ENCODE measurements around the gene LAMB3. TPM values are rescaled to one million over a fixed set of nuclear protein-coding genes. Genes with fewer than 3 reads are reported as not detected.

The LAMB3 gene
- total RNA-seq, 4 donors from 2014 or later = 2.5 to 69.9 (median 6.3) TPM

DNA sequence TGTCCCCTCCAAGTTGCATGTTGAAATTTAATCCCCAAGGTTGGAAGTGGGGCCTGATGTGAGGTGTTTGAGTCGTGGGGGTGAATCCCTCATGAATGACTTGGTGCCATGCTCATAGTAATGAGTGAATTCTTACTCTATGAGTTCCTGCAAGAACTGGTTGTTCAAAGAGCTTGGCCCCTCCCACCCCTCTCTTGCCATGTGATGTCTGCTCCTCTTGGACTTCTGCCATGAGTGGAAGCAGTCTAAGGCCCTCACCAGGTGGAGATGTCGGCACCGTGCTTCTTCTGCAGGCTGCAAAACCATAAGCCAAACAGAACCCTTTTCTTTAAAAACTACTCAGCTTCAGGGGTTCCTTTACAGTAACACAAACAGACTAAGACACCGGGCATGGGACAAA, 37.3 kb upstream of the LAMB3 start:
- DNase-seq (ENCODE audit: low spot score) (no peak), ATAC-seq (ENCODE audit: low FRiP score) (no peak)
- TF ChIP-seq, protein P1, sequence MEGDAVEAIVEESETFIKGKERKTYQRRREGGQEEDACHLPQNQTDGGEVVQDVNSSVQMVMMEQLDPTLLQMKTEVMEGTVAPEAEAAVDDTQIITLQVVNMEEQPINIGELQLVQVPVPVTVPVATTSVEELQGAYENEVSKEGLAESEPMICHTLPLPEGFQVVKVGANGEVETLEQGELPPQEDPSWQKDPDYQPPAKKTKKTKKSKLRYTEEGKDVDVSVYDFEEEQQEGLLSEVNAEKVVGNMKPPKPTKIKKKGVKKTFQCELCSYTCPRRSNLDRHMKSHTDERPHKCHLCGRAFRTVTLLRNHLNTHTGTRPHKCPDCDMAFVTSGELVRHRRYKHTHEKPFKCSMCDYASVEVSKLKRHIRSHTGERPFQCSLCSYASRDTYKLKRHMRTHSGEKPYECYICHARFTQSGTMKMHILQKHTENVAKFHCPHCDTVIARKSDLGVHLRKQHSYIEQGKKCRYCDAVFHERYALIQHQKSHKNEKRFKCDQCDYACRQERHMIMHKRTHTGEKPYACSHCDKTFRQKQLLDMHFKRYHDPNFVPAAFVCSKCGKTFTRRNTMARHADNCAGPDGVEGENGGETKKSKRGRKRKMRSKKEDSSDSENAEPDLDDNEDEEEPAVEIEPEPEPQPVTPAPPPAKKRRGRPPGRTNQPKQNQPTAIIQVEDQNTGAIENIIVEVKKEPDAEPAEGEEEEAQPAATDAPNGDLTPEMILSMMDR (IDR thresholded peaks at IDR 0.05) = no peak

- ATAC-seq (ENCODE audit: low FRiP score) = no peak
- DNase-seq (ENCODE audit: low spot score) = no peak
- TF ChIP-seq, protein P1 (IDR thresholded peaks at IDR 0.05) = no peak
Measured at GRCh38 chr1:209688746-209689234, 36.6 kb upstream of the LAMB3 start.

DNA sequence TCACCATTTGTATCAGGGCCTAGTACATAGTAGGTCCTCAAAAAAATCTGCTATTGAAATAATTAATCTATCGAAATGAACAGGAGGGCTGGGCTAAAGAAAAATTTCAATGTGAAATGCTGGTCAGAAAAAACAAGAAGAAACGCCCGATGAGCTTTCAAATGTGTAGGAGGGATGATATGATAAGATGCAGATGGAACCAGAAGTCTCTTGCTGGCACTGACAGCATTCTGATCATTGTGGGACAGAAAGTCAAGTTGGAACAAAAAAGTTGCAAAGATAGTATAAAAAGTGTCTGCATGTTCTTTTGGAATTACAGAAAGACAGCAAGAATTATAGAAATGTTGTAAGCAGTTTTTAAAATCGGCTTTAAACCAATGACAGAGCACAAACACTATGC, 34.1 kb upstream of the LAMB3 start:
- DNase-seq (ENCODE audit: low spot score) (no peak), ATAC-seq (ENCODE audit: low FRiP score) (no peak)
- TF ChIP-seq, protein P1 (IDR thresholded peaks at IDR 0.05) = no peak

GRCh38 chr1:209685821-209686220, 33.6 kb upstream of the LAMB3 start:
- DNase-seq (ENCODE audit: low spot score) (no peak), ATAC-seq (ENCODE audit: low FRiP score) (no peak)
- TF ChIP-seq, protein P1 (IDR thresholded peaks at IDR 0.05) = no peak

DNA sequence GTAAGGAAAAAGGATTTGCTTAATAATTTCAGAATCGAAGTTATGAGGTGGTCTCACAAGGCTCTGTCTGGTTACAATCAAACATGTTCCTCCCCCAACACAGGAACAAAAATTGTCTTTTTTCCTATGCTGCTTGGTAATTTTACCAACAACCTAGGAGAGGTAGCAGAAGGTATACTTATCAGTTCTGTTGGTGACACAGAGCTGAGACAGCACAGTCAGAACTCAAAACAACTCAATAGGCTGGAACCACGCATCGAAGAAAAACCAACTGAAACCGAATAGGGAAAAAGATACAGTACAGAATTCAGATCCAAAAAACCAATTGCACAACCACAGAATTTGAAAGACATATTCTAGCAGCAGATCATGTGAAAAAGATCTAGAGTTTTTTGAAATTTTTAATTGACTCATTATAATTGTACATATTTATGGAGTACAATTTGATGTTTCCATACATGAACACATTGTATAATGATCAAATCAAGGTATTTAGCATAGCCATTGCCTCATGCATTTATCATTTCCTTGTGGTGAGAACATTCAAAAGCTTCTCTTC, 26.8 kb upstream of the LAMB3 start:
- ATAC-seq (ENCODE audit: low FRiP score) = no peak
- TF ChIP-seq, protein P1 (IDR thresholded peaks at IDR 0.05) = no peak
- DNase-seq (ENCODE audit: low spot score) = no peak

- TF ChIP-seq, protein P1 (IDR thresholded peaks at IDR 0.05) = no peak
- DNase-seq (ENCODE audit: low spot score) (no peak), ATAC-seq (ENCODE audit: low FRiP score) (peak; percentile 24)
Measured at GRCh38 chr1:209675565-209676154, 23.4 kb upstream of the LAMB3 start.

DNA sequence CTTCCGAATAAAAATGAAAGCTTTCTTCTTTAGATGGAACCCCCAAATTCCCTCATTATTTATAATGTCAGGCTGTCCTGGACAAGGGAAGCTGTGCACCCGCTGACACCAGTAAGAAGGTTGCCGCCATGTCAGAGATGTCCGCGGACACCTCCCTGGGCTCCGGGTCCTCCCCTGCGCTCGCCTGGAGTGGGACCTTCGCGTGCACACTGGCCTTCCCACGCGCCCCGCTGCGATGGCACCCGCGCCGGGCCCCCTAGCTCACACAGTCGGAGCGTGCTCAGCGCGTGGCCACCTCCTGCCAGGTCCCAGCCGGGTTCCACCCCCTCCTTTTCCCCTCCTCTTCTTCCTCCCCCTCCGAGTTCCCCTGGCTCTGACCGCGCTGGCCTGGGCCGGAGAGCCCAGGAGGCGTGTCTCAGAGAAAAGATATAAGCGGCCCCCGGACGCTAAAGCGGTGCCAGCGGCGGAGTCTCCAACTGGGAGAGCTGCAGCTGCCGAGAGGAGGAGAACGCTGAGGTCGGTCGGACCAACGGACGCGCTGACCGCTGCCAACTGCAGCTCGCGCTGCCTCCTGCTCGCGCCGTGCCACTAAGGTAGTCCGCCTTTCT, 22.8 kb upstream of the LAMB3 start, which contains the start of gene G0S2:
TSS of gene G0S2 (plus strand) at position 456 of the 608 bp plus-strand sequence. CDS start 273 bp downstream, outside the sequence.
- ATAC-seq (ENCODE audit: low FRiP score) (peak; percentile 42), DNase-seq (ENCODE audit: low spot score) (no peak)
- TF ChIP-seq, protein P1 (IDR thresholded peaks at IDR 0.05) = no peak

Measured in omental fat pad (tissue), 4 donors.